Peyer's patch (tissue), 4 donors: ENCODE measurements around the gene BRD3.

Experiments used
- CTCF ChIP-seq, 6 experiments: fragments of 450-650 bp in 4 of 6; fragments of 200-600 bp in 2 of 6; sonication (generic) in 1 of 6; IDR thresholded peaks; one replicate each; pipeline ENCODE4 v1.5.1; 2017 to 2019; ENCODE audit warnings: antibody characterized with exemption in 6 of 6, mild to moderate bottlenecking in 3 of 6, moderate library complexity in 1 of 6
- POLR2A ChIP-seq, 2 donors: fragments of 450-650 bp; IDR thresholded peaks; one replicate each; pipeline ENCODE4 v1.5.1; 2017; ENCODE audit warnings: antibody characterized with exemption in 2 of 2, mild to moderate bottlenecking in 2 of 2, moderate library complexity in 2 of 2

- no peak for TF ChIP-seq CTCF (IDR thresholded peaks at IDR 0.05)
- no peak for TF ChIP-seq POLR2A (IDR thresholded peaks at IDR 0.05)
Observed at GRCh38 chr9:133980864-133981588, 86.8 kb downstream of the BRD3 start.
